Caki2 (cell line): ENCODE results near the gene HID1. TPM values are rescaled to one million over a fixed set of nuclear protein-coding genes. Genes with fewer than 3 reads are reported as not detected.

ENCODE experiments used
- DNase-seq: peaks from one replicate; pipeline ENCODE4 v3.0.0-alpha.2; 2015; ENCODE audit warnings: low read depth
- in situ Hi-C: cut with HindIII; loops from 2 replicates; pipeline ENCODE4 v1.10.0; 2016; ENCODE audit warnings: low sequenced_read_pairs, low pct_unique_long_range_greater_than_20kb, mixed read lengths
- total RNA-seq: library from RNA; depleted of rRNA; stranded (reverse); fragments of >200 nt; shearing (Covaris generic); gene quantifications from 2 replicates; pipeline ENCODE4 v1.2.3, GENCODE V29; 2014; ENCODE audit warnings: low replicate concordance

The HID1 gene
- total RNA-seq, 1 experiment from 2014 or later: 0.10 TPM

GRCh38 chr17:74954665-74955421 lies 17.7 kb downstream of the HID1 start:
- in situ Hi-C loops: no loop called here
- no peak for DNase-seq

- no peak for DNase-seq
- in situ Hi-C loops: no loop called here
Measured at GRCh38 chr17:74954115-74954514, 18.4 kb downstream of the HID1 start.

GRCh38 chr17:74953134-74953687 lies 19.3 kb downstream of the HID1 start:
- in situ Hi-C loops: no loop called here
- no peak for DNase-seq

- DNase-seq: no peak
- in situ Hi-C loops: no loop called here
Measured at GRCh38 chr17:74952431-74953133, 20.0 kb downstream of the HID1 start.

- in situ Hi-C loops: no loop called here
- DNase-seq: no peak
Measured at GRCh38 chr17:74951680-74952421, 20.7 kb downstream of the HID1 start.

GRCh38 chr17:74951065-74951464 lies 21.5 kb downstream of the HID1 start:
- in situ Hi-C loops: no loop called here
- DNase-seq: no peak

- in situ Hi-C loops: no loop called here
- DNase-seq: no peak
Measured at GRCh38 chr17:74950207-74950606, 22.4 kb downstream of the HID1 start.

GRCh38 chr17:74949455-74950115 lies 23.0 kb downstream of the HID1 start:
- in situ Hi-C loops: no loop called here
- DNase-seq: no peak

- in situ Hi-C loops: no loop called here
- DNase-seq: no peak
Measured at GRCh38 chr17:74947041-74947754, 25.4 kb downstream of the HID1 start.

- no peak for DNase-seq
- in situ Hi-C loops: no loop called here
Measured at GRCh38 chr17:74946641-74947040, 25.9 kb downstream of the HID1 start.

GRCh38 chr17:74945543-74945942 lies 27.0 kb downstream of the HID1 start:
- in situ Hi-C loops: no loop called here

GRCh38 chr17:74943808-74944522 lies 28.6 kb downstream of the HID1 start:
- DNase-seq: no peak
- in situ Hi-C loops: no loop called here

More at GRCh38 chr17:74945543-74945942, 27.0 kb downstream of the HID1 start:
- DNase-seq: no peak

- no peak for DNase-seq
- in situ Hi-C loops: no loop called here
Measured at GRCh38 chr17:74941128-74941725, 31.3 kb downstream of the HID1 start.

- DNase-seq: no peak
- in situ Hi-C loops: no loop called here
Measured at GRCh38 chr17:74939534-74939933, 33.0 kb downstream of the HID1 start.

- DNase-seq: no peak
- in situ Hi-C loops: no loop called here
Measured at GRCh38 chr17:74938194-74938950, 34.2 kb downstream of the HID1 start.
